ENCODE data around the gene POU2AF1.

GRCh38 chr11:111354601-111354891 lies 24.5 kb downstream of the POU2AF1 start:
- TF ChIP-seq POLR2AphosphoS5 (IDR thresholded peaks at IDR 0.05; ENCODE audit: borderline replicate concordance, low read depth, low read length) (no peak), EZH2 (IDR thresholded peaks at IDR 0.05) (no peak)
